HCT116 (cell line): ENCODE results near the gene DYNC1I1. TPM values are rescaled to one million over a fixed set of nuclear protein-coding genes. Genes with fewer than 3 reads are reported as not detected.

Experiments
- ATAC-seq: fragments of 200-7000 bp; cut with Tn5 transposase; 2 replicates; pipeline ENCODE4 v1.9.1; 2020; ENCODE audit warnings: mild to moderate bottlenecking, moderate library complexity
- BruUV-seq: library from RNA; stranded (reverse); fragments of 400-500 nt; replicated peaks from 2 replicates; lab custom pipeline; 2021; lab: Mats Ljungman, UMichigan
- CTCF ChIA-PET: fragments of 300-600 bp; sonication (Branson Sonifier 250); formaldehyde crosslinking; loops from one replicate; lab custom pipeline; 2021; ENCODE audit warnings: antibody characterized with exemption; lab: Charles Lee
- POLR2A ChIA-PET: fragments of 300-600, 350-600 bp; sonication (Branson Sonifier 250); formaldehyde crosslinking; loops from one replicate; lab custom pipeline; 2021; ENCODE audit warnings: antibody characterized with exemption; lab: Charles Lee
- RAD21 ChIA-PET, 2 experiments: fragments of 300-600 bp; sonication (Branson Sonifier 250); formaldehyde crosslinking; loops; one replicate each; lab custom pipeline; 2023; ENCODE audit warnings: low total read pairs in 2 of 2; ENCODE audit not compliant: uncharacterized antibody in 2 of 2, unreplicated experiment in 2 of 2, low non-redundant PET in 1 of 2; lab: Charles Lee
- DNase-seq: peaks from one replicate; pipeline ENCODE4 v3.0.0-alpha.2; 2010; ENCODE audit warnings: low read depth, low spot score
- H2AFZ ChIP-seq: fragments of 200-600 bp; shearing (Covaris generic), sonication (generic); 2 replicates; pipeline ENCODE4 v1.6.1; 2017; ENCODE audit warnings: low read depth, mixed run types, mixed read lengths, antibody characterized with exemption, low read length; ENCODE audit not compliant: poor library complexity, severe bottlenecking
- H3K27ac ChIP-seq: 2 replicates; pipeline ENCODE4 v1.5.1; 2012; ENCODE audit warnings: low read depth, low read length
- H3K27me3 ChIP-seq: fragments of 200-600 bp; sonication (generic); 2 replicates; pipeline ENCODE4 v1.6.1; 2016; ENCODE audit warnings: mixed run types, low read length, mixed read lengths; ENCODE audit not compliant: insufficient read depth
- H3K36me3 ChIP-seq, 2 experiments: fragments of 200-500 bp in 1 of 2; fragments of 200-600 bp in 1 of 2; sonication (Bioruptor generic) in 1 of 2; sonication (generic) in 1 of 2; 2 replicates each; pipeline versions ENCODE4 v1.5.1 to v1.6.1; 2014 to 2016; ENCODE audit warnings: low read length in 2 of 2, inconsistent platforms in 1 of 2, mixed read lengths in 1 of 2, mixed run types in 1 of 2; ENCODE audit not compliant: insufficient read depth in 2 of 2, control insufficient read depth in 1 of 2
- H3K4me1 ChIP-seq, 2 experiments: fragments of 200-600 bp in 1 of 2; sonication (generic) in 1 of 2; 2 replicates each; pipeline versions ENCODE4 v1.5.1 to v1.6.1; 2012 to 2017; ENCODE audit warnings: low read length in 2 of 2, inconsistent platforms in 1 of 2, mild to moderate bottlenecking in 1 of 2, mixed read lengths in 1 of 2, mixed run types in 1 of 2, moderate library complexity in 1 of 2; ENCODE audit not compliant: insufficient read depth in 2 of 2, control insufficient read depth in 1 of 2
- H3K4me2 ChIP-seq: fragments of 200-600 bp; sonication (generic); 2 replicates; pipeline ENCODE4 v1.6.1; 2017; ENCODE audit warnings: mixed run types, low read length, mixed read lengths
- H3K4me3 ChIP-seq, 2 experiments: fragments of 200-600 bp in 1 of 2; sonication (generic) in 1 of 2; replicated peaks in 1 of 2; 2 replicates each; pipeline ENCODE4 v1.5.1; 2011 to 2016; ENCODE audit warnings: low read length in 2 of 2, control low read depth in 1 of 2, low read depth in 1 of 2, mild to moderate bottlenecking in 1 of 2, mixed read lengths in 1 of 2, mixed run types in 1 of 2
- H3K79me2 ChIP-seq: fragments of 200-600 bp; sonication (generic); 2 replicates; pipeline ENCODE4 v1.6.1; 2017; ENCODE audit warnings: mild to moderate bottlenecking, mixed run types, low read length, moderate library complexity, mixed read lengths; ENCODE audit not compliant: insufficient read depth
- H3K9ac ChIP-seq: fragments of 200-600 bp; sonication (generic); 2 replicates; pipeline ENCODE4 v1.6.1; 2016; ENCODE audit warnings: low read length, mixed read lengths
- H3K9me2 ChIP-seq: fragments of 200-600 bp; sonication (generic), shearing (Covaris generic); 2 replicates; pipeline ENCODE4 v1.6.1; 2017; ENCODE audit warnings: mixed run types, mild to moderate bottlenecking, moderate library complexity; ENCODE audit not compliant: insufficient read depth
- H3K9me3 ChIP-seq, 2 experiments: fragments of 200-500 bp in 1 of 2; fragments of 200-600 bp in 1 of 2; sonication (Bioruptor generic) in 1 of 2; sonication (generic) in 1 of 2; 2 replicates each; pipeline ENCODE4 v1.6.1; 2014 to 2017; ENCODE audit warnings: low read length in 2 of 2, mixed read lengths in 2 of 2, inconsistent platforms in 1 of 2, low read depth in 1 of 2, mild to moderate bottlenecking in 1 of 2, mixed run types in 1 of 2, moderate library complexity in 1 of 2; ENCODE audit not compliant: control insufficient read depth in 1 of 2, insufficient read depth in 1 of 2
- H4K20me1 ChIP-seq: fragments of 200-600 bp; sonication (generic), shearing (Covaris generic); 2 replicates; pipeline ENCODE4 v1.6.1; 2017; ENCODE audit warnings: mixed run types, mild to moderate bottlenecking, moderate library complexity; ENCODE audit not compliant: insufficient read depth
- CBX3 ChIP-seq: IDR thresholded peaks from 2 replicates; pipeline ENCODE4 v1.6.1; 2012; ENCODE audit warnings: low read depth
- CTCF ChIP-seq, 3 experiments: fragments of 200-600 bp in 1 of 3; sonication (generic) in 1 of 3; IDR thresholded peaks in 2 of 3; conservative IDR thresholded peaks in 1 of 3; 2 replicates each; pipeline ENCODE4 v1.5.1; 2012 to 2017; ENCODE audit warnings: low read depth in 2 of 3, low read length in 2 of 3, antibody characterized with exemption in 1 of 3, borderline replicate concordance in 1 of 3, control low read depth in 1 of 3, mild to moderate bottlenecking in 1 of 3, mixed read lengths in 1 of 3, mixed run types in 1 of 3, moderate library complexity in 1 of 3; ENCODE audit not compliant: insufficient read depth in 1 of 3
- EZH2 ChIP-seq: fragments of 200-600 bp; sonication (generic); IDR thresholded peaks from 2 replicates; pipeline ENCODE4 v1.6.1; 2017; ENCODE audit warnings: antibody characterized with exemption, mixed run types
- MAX ChIP-seq: IDR thresholded peaks from 2 replicates; pipeline ENCODE4 v1.6.1; 2012
- POLR2AphosphoS5 ChIP-seq: IDR thresholded peaks from 2 replicates; pipeline ENCODE4 v1.6.1; 2011; ENCODE audit warnings: mild to moderate bottlenecking, low read depth, low read length, moderate library complexity
- SRF ChIP-seq: IDR thresholded peaks from 2 replicates; pipeline ENCODE4 v1.6.1; 2012; ENCODE audit warnings: low read depth
- ZFX ChIP-seq: fragments of 450-650 bp; IDR thresholded peaks from 2 replicates; pipeline ENCODE4 v1.6.1; 2017
- intact Hi-C: fragments of 100-400 bp; cut with micrococcal nuclease; formaldehyde crosslinking; loops from 2 replicates; pipeline ENCODE4 v1.10.0; 2022
- total RNA-seq: library from RNA; stranded (reverse); gene quantifications from one replicate; pipeline ENCODE4 v1.2.1, GENCODE V29; 2021; ENCODE audit not compliant: unreplicated experiment

Gene DYNC1I1
- total RNA-seq, 1 experiment from 2014 or later, result not detected

GRCh38 chr7:95766086-95766485, 6.3 kb upstream of the DYNC1I1 start:
- BruUV-seq, result no TSS peak
- POLR2A ChIA-PET, result no interaction called here
- RAD21 ChIA-PET, result no interaction called here
- Histone ChIP-seq H2AFZ (no peak overlapping the region), H3K9ac (no peak overlapping the region), H3K4me2 (no peak overlapping the region)
- CTCF ChIA-PET, result no interaction called here
- TF ChIP-seq ZFX (no peak), MAX (no peak), POLR2AphosphoS5 (no peak)
- TF ChIP-seq, all 23 proteins: peak for 0
- H3K9me2 ChIP-seq, result no peaks in the 10 kb centered on the region
- no peaks in the 10 kb centered on the region for H3K4me1 ChIP-seq
- peaks cover 6% of the 10 kb centered on the region; the same call in 1 of the 2 replicates for H3K27me3 ChIP-seq
- no peak for ATAC-seq
- H3K9me3 ChIP-seq, result no peaks in the 10 kb centered on the region
- no peaks in the 10 kb centered on the region for H3K36me3 ChIP-seq
- no peak overlapping the region for H3K27ac ChIP-seq
- no peaks in the 10 kb centered on the region for H4K20me1 ChIP-seq
- DNase-seq, result no peak
- H3K79me2 ChIP-seq, result no peaks in the 10 kb centered on the region
- H3K4me3 ChIP-seq, result no peak overlapping the region
- intact Hi-C loops, result no loop called here

GRCh38 chr7:95766657-95767056, 5.7 kb upstream of the DYNC1I1 start:
- BruUV-seq, result no TSS peak

More at GRCh38 chr7:95766657-95767056, 5.7 kb upstream of the DYNC1I1 start:
- DNase-seq (no peak), ATAC-seq (no peak)
- Histone ChIP-seq H3K27me3 (peaks cover 3% of the 10 kb centered on the region; the same call in 1 of the 2 replicates), H3K4me3 (no peak overlapping the region), H3K9ac (no peak overlapping the region), H3K36me3 (no peaks in the 10 kb centered on the region), H3K27ac (no peak overlapping the region), H3K79me2 (no peaks in the 10 kb centered on the region), H2AFZ (no peak overlapping the region), H3K4me2 (no peak overlapping the region), H3K9me2 (no peaks in the 10 kb centered on the region), H3K9me3 (no peaks in the 10 kb centered on the region), H4K20me1 (no peaks in the 10 kb centered on the region), H3K4me1 (no peaks in the 10 kb centered on the region)
- TF ChIP-seq CTCF (IDR thresholded peaks at IDR 0.05 in 2 of 3, conservative IDR thresholded peaks at IDR 0.05 in 1 of 3; ENCODE audit: borderline replicate concordance in 1 of 3, insufficient read depth in 1 of 3, low read depth in 2 of 3, low read length in 2 of 3), result no peak
- TF ChIP-seq CBX3, result no peak
- no peak for TF ChIP-seq EZH2
- TF ChIP-seq SRF, result no peak
- ChIA-PET CTCF (no interaction called here), RAD21 (no interaction called here), POLR2A (no interaction called here)
- intact Hi-C loops, result no loop called here
